ENCODE measurements around the gene DUSP16.

DNA sequence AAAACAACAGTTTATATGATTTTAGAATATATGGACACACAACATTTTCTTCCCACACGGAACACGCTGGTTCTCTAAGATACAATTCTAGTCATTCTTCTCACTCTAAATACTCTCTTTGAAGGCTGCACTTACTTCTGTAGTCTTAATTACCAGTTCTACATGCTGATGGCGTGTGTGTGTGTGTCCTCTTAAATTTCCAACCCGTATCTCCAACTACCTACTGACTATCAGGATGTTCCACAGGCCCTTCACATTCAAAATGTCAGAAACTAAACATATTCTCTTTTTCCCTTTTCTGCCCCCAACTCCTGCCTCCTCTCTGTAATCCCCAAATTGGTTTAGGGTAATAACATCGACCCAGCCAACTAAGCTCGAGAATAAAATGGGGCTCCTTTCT is 75.2 kb downstream of the DUSP16 start:
- TF ChIP-seq, protein P1, sequence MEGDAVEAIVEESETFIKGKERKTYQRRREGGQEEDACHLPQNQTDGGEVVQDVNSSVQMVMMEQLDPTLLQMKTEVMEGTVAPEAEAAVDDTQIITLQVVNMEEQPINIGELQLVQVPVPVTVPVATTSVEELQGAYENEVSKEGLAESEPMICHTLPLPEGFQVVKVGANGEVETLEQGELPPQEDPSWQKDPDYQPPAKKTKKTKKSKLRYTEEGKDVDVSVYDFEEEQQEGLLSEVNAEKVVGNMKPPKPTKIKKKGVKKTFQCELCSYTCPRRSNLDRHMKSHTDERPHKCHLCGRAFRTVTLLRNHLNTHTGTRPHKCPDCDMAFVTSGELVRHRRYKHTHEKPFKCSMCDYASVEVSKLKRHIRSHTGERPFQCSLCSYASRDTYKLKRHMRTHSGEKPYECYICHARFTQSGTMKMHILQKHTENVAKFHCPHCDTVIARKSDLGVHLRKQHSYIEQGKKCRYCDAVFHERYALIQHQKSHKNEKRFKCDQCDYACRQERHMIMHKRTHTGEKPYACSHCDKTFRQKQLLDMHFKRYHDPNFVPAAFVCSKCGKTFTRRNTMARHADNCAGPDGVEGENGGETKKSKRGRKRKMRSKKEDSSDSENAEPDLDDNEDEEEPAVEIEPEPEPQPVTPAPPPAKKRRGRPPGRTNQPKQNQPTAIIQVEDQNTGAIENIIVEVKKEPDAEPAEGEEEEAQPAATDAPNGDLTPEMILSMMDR (IDR thresholded peaks at IDR 0.05), result no peak
- TF ChIP-seq POLR2A (IDR thresholded peaks at IDR 0.05), result no peak
